SU-DHL-6 (cell line): ENCODE results near the gene KLHL12.

Source experiments
- CTCF ChIP-seq: fragments of 200-600 bp; sonication (generic); IDR thresholded peaks from one replicate; pipeline ENCODE4 v1.5.1; 2017; ENCODE audit warnings: antibody characterized with exemption, mild to moderate bottlenecking, low read length, moderate library complexity; ENCODE audit not compliant: insufficient read depth, poor library complexity, severe bottlenecking
- EZH2phosphoT487 ChIP-seq: fragments of 200-600 bp; sonication (generic), shearing (Covaris generic); conservative IDR thresholded peaks from 2 replicates; pipeline ENCODE4 v1.6.1; 2018; ENCODE audit warnings: mild to moderate bottlenecking, antibody characterized with exemption, low read length, moderate library complexity, mixed read lengths

- TF ChIP-seq CTCF (no peak), EZH2phosphoT487 (no peak)
Measured at GRCh38 chr1:202953392-202953791, 26.4 kb upstream of the KLHL12 start.
